ENCODE measurements around the gene SEMG2.
A peak's percentile ranks its signal among the peaks of the same experiment; 100 is the strongest.

Gene SEMG2

GRCh38 chr20:45229264-45230056 lies 8.3 kb downstream of the SEMG2 start:
- peak; percentile 49 for DNase-seq

- DNase-seq, result no peak
Observed at GRCh38 chr20:45230631-45231030, 9.5 kb downstream of the SEMG2 start.

DNA sequence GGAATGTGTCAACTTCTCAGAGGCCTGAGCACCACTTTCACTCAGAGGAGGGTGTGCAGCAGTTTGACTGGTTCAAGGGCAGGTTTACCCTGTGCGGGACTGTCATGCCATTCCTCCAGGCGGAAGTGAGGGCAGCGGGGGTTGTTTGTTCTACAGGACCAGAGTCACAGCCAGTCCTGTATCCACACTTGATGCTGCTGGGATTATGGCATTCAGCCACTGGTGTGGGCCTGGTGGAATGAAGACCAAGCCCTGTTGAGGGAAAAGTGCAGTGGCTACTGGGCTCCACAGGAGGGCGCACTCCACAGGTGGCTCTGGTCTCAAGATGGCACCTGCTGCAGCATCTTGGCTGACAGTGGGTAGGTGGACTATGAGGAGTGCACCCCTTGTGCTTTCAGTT lies 14.8 kb downstream of the SEMG2 start:
- no peak for DNase-seq

DNA sequence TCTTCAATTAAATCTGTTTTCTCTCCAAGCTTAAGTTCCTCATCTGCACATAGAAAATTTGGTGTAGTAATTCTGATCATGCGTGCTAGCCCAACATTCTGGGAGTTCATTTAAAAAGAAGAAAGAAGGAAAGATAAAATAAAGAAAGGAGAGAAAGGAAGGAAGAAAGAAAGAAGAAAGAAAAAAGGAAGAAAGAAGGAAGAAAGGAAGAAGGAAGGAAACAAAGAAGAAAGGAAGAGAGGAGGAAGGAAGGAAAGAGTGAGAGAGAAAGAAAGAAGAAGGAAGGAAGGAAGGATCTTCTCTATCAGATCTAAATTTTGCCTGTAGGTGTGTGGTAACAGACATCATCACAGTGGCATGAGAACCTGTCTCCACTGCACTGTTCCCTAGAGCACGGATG lies 17.0 kb downstream of the SEMG2 start:
- no peak for DNase-seq

GRCh38 chr20:45246109-45246508 lies 24.9 kb downstream of the SEMG2 start:
- DNase-seq, result peak; percentile 7

DNA sequence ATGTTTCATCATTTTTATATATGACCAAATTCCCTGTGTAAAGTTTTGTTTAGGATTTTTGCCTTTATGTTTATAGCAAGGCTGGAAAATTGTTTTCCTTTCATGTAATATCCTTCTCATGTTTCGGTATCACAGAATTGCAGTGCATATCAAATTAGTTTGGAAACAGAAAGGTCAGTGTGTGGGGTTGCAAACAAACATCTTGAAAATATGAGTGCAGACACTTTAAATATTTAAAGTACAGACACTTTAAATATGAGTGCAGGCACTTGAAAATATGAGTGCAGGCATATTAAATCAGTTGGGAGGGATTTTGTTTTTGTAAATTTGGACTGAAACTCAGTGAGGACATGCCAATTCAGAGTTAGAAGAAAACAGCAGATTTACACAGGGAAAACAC lies 26.7 kb downstream of the SEMG2 start:
- no peak for DNase-seq

GRCh38 chr20:45248609-45249008 lies 27.4 kb downstream of the SEMG2 start:
- no peak for DNase-seq

DNA sequence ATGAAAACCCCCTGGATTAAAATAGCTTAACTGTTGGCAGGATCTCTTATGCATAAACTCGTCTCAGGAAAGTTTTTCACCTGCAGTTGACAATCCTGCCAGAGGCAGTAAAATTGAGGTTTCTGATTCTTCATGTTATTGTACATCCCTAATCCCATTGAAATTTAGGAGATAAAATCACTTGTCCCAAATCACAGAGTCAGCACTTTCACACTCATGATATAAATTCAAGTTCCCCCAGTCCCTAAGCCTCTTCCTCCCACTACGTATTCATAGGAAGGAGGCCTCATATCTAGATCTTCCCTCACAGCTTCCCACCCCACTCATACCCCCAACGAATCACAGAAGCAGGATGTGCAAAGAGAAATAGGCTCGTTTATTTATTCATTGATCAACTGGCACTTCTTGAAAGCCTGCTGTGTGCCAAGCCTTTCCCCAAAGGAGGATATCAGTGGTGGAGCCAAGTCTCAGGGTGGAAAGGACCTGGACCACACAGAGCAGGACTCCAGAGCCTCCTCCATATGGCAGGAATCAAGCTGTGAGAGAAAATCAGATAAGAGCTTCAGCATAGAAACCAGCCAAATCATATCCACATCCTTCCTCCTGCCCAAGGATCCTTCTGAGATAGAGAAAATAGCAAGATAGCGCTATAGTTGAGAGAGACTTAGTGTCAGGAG lies 30.8 kb downstream of the SEMG2 start:
- no peak for DNase-seq

- DNase-seq, result no peak
Observed at GRCh38 chr20:45253261-45253660, 32.1 kb downstream of the SEMG2 start.

DNA sequence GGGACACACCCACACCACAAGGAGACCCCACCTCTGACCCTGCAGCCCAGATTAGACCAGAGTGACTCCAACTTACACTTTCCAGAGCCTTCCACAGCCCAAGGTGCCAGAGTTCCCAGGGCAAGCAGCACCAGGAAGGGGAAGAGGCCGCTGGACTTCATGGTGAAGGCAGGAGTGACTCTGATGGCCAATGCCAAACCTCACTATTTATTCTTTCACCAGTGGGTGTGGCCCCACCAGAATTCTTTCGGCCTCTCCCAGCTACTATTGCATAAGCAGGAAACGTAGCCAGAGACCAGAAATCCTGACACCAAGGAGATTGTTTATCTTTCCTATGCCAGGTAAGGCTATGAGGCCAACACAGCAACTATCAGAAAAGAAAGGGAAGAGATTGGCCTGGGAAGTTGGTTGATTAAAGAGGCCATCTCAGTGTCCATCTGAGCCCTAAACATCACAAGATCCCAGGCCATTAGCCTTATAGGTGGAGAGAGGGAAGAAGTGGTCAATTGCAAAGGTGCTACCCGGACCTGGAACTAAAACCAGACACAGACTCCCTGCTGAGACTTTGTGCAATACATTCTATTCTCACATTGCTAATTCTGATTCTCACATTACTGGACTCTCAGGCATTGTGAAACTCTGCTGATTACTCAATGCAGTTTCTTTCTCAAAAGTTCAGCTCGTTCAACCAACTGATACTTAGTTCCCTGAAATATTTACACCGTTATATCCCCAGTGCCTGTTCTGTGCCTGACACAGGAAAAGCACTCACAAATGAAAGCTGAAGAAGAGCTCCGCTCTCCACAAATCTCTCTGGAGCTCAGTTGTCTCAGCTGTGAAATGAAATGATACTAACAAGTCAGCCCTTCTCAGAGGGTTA lies 33.5 kb downstream of the SEMG2 start, which contains the start of gene SLPI:
TSS of gene SLPI (minus strand) at position 182 of the 880 bp plus-strand sequence. CDS start at position 161, 21 bp downstream.
- DNase-seq, result peak; percentile 95

DNA sequence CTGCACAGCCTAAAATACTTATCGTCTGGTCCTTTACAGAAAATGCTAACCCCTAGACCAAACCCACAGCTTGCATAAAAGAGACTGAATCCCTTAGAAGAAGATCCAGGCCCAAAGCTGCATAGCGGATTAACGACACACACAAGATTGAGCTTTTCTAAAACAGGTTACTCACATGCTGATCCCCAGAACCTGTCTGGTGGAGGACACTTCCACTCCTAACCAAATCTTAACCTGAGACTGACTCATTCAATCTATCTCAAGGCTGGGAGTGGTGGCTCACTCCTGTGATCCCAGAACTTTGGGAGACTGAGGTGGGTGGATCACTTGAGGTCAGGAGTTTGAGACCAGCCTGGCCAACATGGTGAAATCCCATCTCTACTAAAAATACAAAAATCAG lies 36.0 kb downstream of the SEMG2 start:
- DNase-seq, result no peak

GRCh38 chr20:45257711-45258110 lies 36.5 kb downstream of the SEMG2 start:
- no peak for DNase-seq

GRCh38 chr20:45258259-45258658 lies 37.1 kb downstream of the SEMG2 start:
- DNase-seq, result no peak

DNA sequence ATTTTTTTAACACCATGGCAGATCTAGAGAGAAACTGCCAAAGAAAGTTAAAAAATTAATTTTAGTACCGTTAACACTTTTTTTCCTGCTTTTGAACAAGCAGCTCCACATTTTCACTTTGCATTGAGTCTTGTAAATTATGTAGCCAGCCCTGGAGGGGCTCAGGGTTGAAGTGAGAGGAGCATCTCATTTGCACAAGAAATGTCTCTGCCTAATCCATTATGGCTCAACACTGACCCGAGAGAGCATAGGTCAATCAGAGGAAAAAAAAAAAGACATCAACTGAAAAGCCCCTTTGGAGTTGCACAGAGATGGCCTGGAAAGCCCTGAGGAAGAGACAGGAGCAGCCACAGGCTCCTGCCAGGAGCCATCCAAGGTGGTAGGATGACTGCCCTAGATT lies 37.5 kb downstream of the SEMG2 start:
- DNase-seq, result no peak

DNA sequence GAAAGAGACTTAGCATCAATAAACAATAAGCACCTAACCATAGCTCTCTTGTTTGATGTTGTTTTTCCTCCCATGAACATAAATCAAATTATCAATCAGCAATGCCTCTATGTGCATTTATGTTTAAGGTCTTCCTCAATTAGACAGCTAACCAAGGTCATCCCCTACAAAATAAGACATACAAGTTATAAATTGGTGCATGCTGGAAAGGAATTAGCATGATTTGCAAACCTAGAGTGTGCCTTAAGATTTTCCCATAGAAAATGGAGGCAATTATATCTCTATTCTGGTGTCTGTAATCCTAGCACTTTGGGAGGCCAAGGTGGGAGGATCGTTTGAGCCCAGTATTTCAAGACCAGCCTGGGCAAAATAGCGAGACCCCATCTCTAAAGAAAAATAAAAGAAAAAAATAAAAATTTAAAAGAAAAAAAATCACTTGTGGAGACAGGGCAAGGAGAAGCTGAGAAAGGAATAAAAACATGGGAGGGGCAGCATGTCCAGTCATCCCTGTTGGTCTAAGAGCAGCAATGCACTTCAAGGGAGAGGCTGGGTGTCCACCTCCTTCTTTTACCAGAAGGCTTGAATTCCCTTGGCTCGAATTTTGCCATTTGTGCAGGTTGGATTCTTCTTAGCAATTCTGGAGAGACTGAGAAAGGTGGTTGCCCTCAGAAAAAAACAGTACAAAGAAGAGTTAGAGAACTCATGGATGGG lies 42.5 kb downstream of the SEMG2 start:
- DNase-seq, result no peak

DNA sequence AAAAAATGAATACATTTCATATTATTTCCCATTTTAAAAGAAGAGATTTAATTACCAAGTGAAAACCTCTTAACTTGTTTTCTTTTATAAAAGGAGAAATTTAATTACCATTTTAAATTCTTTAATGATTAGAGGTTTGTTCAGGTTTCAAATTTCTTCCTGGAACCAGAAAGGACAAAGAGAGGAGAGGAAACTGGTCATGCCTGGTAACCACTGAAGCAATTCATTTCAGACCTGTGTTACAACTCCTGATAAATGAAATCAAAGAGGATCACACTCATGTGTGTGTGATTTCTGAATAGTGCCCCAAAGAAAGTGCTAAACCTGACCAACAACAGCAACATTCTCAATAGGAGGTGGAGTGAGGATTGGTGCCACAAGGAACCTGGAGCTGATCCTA lies 45.8 kb downstream of the SEMG2 start:
- DNase-seq, result no peak

DNA sequence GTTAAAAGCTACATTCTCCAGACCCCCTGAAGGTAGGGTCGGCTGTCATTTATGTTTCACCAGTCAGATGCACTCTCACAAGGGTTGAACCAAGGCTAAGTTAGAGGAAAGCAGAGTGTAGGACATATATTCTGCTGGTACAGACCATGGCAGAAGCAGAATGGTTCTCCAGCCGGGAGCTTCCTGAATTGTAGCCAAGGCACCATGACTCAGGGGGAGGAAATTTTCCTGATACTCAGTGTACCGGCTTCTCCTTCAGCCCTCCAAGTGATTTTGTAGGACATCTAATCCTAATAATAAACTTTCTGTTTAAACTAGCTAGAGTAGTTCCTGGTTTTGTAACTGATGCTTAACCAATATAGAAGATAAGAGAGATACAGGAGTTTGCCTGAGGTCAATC lies 47.4 kb downstream of the SEMG2 start:
- no peak for DNase-seq

GRCh38 chr20:45269056-45269455 lies 47.9 kb downstream of the SEMG2 start:
- DNase-seq, result no peak

GRCh38 chr20:45269754-45270270 lies 48.6 kb downstream of the SEMG2 start:
- no peak for DNase-seq
